Colonic mucosa (tissue), 4 donors: ENCODE results near the gene DRGX. TPM values are rescaled to one million over a fixed set of nuclear protein-coding genes. Genes with fewer than 3 reads are reported as not detected.

ENCODE experiments used
- DNase-seq: peaks from one replicate; pipeline ENCODE4 v3.0.0-alpha.2; 2020
- H3K27ac ChIP-seq: fragments of 200-600 bp; one replicate; pipeline ENCODE4 v1.8.0; 2021
- H3K27me3 ChIP-seq: fragments of 200-600 bp; one replicate; pipeline ENCODE4 v1.8.0; 2021
- H3K36me3 ChIP-seq: fragments of 200-600 bp; one replicate; pipeline ENCODE4 v1.8.0; 2021
- H3K4me1 ChIP-seq: fragments of 200-600 bp; one replicate; pipeline ENCODE4 v1.8.0; 2021; ENCODE audit warnings: mild to moderate bottlenecking
- H3K4me3 ChIP-seq: fragments of 200-600 bp; one replicate; pipeline ENCODE4 v1.8.0; 2021
- H3K9ac ChIP-seq, 2 donors: one replicate each; pipeline ENCODE4 v1.7.0; 2013; ENCODE audit warnings: control low read depth in 2 of 2, low read depth in 2 of 2, low read length in 2 of 2
- H3K9me3 ChIP-seq: fragments of 200-600 bp; one replicate; pipeline ENCODE4 v1.8.0; 2021
- intact Hi-C: fragments of 100-400 bp; cut with DNase I; formaldehyde crosslinking; loops from one replicate; pipeline ENCODE4 v1.14.1; 2022
- total RNA-seq, 2 donors: library from RNA; stranded (reverse); fragmentation: NEBNext Ultra II Directional in 1 of 2; extraction: Animal tissue kit (Norgen Biotek cat#: 25700) in 1 of 2; gene quantifications; one replicate each; pipeline ENCODE4 v1.2.1, GENCODE V29; 2021
- TF ChIP-seq, protein P1 (sequence below): fragments of 200-600 bp; IDR thresholded peaks from one replicate; pipeline ENCODE4 v1.8.0; 2022; ENCODE audit warnings: antibody characterized with exemption, mild to moderate bottlenecking
- donor health status: healthy.
- donor health status: DM: no; HTN: no; CAD: no.
- donor health status: DM: no; HTN: no; CAD: no.

DRGX gene
- total RNA-seq, 2 donors from 2014 or later: 0.16 TPM; not detected in 1

DNA sequence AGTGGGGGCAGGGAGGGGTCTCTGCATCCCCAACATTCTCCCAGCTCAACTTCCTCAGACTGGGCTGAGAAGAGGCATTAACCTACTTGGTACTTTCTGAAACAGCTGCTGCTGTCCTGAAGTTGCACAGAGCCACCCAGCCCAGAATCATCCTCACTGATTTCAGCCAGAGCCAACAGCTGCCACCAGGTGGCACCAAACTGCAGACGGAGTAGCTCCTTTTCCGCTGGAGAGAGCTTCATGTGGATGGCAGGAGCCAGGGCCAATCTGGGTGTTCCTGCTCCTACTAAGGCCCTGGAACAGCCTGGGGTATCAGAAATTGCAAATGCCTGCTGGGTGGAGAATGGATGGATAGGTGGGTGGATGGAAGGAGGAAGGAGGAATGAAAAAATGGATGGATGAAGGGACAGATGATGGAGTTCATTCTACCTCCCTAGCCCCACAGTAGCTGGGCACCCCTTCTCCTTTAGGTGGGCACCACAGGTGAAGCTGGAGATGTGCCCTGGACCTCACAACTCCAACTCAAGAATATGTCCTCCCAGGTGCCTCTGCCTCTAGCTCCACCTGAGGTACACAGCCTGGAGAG, 11.8 kb upstream of the DRGX start:
- Histone ChIP-seq H3K4me1 (no peaks in the 10 kb centered on the region), H3K4me3 (no peak overlapping the region), H3K27ac (no peak overlapping the region), H3K9me3 (no peaks in the 10 kb centered on the region), H3K36me3 (no peaks in the 10 kb centered on the region), H3K9ac (no peak overlapping the region), H3K27me3 (no peaks in the 10 kb centered on the region)
- TF ChIP-seq, protein P1, sequence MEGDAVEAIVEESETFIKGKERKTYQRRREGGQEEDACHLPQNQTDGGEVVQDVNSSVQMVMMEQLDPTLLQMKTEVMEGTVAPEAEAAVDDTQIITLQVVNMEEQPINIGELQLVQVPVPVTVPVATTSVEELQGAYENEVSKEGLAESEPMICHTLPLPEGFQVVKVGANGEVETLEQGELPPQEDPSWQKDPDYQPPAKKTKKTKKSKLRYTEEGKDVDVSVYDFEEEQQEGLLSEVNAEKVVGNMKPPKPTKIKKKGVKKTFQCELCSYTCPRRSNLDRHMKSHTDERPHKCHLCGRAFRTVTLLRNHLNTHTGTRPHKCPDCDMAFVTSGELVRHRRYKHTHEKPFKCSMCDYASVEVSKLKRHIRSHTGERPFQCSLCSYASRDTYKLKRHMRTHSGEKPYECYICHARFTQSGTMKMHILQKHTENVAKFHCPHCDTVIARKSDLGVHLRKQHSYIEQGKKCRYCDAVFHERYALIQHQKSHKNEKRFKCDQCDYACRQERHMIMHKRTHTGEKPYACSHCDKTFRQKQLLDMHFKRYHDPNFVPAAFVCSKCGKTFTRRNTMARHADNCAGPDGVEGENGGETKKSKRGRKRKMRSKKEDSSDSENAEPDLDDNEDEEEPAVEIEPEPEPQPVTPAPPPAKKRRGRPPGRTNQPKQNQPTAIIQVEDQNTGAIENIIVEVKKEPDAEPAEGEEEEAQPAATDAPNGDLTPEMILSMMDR: peak; percentile 80
- DNase-seq: peak; percentile 80
- intact Hi-C loops: loop anchor here (5.0 kb wide), 1 partner anchor 105 kb away; no protein-coding TSS in a partner anchor

DNA sequence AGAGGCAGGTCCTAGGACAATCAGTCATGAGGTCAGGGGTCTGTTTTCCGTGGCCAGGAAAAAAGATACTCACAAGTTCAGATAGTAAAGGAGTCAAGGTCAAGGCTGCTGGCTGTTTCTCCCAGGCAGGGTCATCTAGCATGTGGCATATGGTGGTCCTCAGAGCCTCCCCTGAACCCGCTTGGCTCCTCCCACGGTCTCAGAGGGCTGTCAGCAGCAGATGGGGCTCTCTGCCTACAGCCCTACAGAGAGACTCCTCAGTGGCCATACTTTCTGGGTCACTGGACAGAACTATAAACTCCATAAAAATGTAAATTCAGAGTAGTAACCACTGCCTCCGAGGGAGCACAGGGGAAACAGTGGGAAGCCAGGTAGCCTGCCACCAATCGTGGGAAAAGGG, 11.3 kb upstream of the DRGX start:
- no peak overlapping the region for H3K27ac ChIP-seq
- H3K4me3 ChIP-seq: no peak overlapping the region
- H3K36me3 ChIP-seq: no peaks in the 10 kb centered on the region
- no peak overlapping the region for H3K9ac ChIP-seq
- no peaks in the 10 kb centered on the region for H3K9me3 ChIP-seq
- H3K4me1 ChIP-seq: no peaks in the 10 kb centered on the region
- TF ChIP-seq, protein P1: no peak
- no peaks in the 10 kb centered on the region for H3K27me3 ChIP-seq
- intact Hi-C loops: loop anchor here (5.0 kb wide), 1 partner anchor 105 kb away; no protein-coding TSS in a partner anchor
- DNase-seq: no peak

DNA sequence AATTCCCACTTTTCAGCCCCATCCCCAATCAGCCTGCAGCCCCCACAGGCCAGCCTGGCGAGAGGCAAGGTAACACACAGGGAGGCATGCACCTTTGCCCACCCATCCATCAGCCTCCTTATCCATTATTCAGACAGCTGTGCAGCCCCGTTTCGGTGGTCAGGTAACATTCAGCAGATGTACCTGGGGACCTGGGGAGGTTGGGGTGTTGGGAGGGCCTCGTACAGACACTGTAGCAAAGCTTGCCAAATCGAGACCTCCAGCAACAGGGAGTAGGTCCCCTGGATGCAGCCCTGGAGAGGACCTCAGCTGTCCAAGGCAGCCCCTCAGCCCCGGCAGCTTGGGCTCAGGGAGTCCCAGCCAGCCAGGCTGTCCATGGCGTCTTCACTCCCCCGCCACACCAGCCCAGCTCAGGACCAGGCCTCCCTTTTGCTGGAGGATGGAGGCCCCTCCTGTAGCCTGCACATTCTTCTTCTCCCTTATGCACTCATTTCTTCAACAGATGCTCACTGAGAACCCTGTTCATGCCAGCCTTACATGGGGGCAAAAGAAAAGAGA, 8.5 kb upstream of the DRGX start:
- Histone ChIP-seq H3K27me3 (peaks cover 4% of the 10 kb centered on the region), H3K27ac (no peak overlapping the region), H3K4me3 (no peak overlapping the region), H3K9me3 (no peaks in the 10 kb centered on the region), H3K4me1 (no peaks in the 10 kb centered on the region), H3K36me3 (no peaks in the 10 kb centered on the region), H3K9ac (no peak overlapping the region)
- DNase-seq: no peak
- intact Hi-C loops: no loop called here
- TF ChIP-seq, protein P1: no peak

DNA sequence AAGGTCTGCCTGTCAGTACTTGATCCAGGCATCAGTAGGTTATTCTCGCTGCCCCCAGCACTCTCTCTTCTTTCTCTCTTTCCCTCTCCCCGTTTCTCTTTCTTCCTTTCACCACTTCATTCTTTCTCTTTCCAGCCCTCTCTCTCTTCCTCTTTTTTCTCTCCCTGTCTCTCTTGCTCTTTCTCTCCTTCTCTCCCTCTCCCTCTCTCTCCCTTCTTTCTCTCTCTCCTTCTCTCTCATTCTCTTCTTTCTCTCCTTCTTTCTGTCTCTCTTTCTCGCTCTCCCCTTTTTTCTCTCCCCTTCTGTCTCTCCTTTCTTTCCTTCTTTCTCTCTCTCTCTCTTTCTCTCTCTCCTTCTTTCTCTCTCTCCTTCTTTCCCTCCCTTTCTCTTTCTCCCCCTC, 7.5 kb upstream of the DRGX start:
- H3K9ac ChIP-seq: no peak overlapping the region
- DNase-seq: no peak
- intact Hi-C loops: no loop called here
- H3K27me3 ChIP-seq: peaks cover 14% of the 10 kb centered on the region
- no peak overlapping the region for H3K4me3 ChIP-seq
- H3K9me3 ChIP-seq: no peaks in the 10 kb centered on the region
- H3K36me3 ChIP-seq: no peaks in the 10 kb centered on the region
- H3K27ac ChIP-seq: no peak overlapping the region
- no peaks in the 10 kb centered on the region for H3K4me1 ChIP-seq
- TF ChIP-seq, protein P1: no peak

DNA sequence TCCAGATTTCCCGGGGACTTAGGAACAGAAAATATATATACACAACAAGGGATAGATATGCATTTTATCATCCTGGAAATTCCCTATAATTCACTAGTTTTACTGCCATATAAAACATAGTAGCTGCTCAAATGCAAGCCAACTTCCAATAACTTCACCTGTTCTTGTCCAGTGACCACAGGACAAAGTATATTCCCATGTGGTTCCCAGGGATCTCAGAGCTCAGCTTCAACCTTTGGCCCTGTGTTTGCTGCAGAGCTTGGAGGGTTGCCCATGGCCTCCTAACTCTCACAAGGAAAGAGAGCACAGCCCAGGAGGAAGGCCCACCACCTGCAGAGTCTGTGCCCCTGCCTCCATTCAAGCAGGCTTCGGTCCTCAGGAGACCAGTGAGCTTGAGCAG, 4.5 kb upstream of the DRGX start:
- intact Hi-C loops: no loop called here
- peaks cover 44% of the 10 kb centered on the region for H3K27me3 ChIP-seq
- no peaks in the 10 kb centered on the region for H3K36me3 ChIP-seq
- H3K9ac ChIP-seq: no peak overlapping the region
- DNase-seq: peak; percentile 38
- no peaks in the 10 kb centered on the region for H3K4me1 ChIP-seq
- no peak overlapping the region for H3K4me3 ChIP-seq
- TF ChIP-seq, protein P1: no peak
- H3K27ac ChIP-seq: no peak overlapping the region
- no peaks in the 10 kb centered on the region for H3K9me3 ChIP-seq
